CD4-positive, alpha-beta T cell treated with Interleukin-6 for 4 hours (primary cell): ENCODE measurements around the gene INMT.
"Not testable (repeated sequence)": the region's sequence is repeated elsewhere in the genome, so short reads cannot be mapped to it uniquely, and the experiment has no call there.

Experiments
- DNase-seq: peaks from one replicate; pipeline ENCODE4 v3.0.0-alpha.2; 2020; ENCODE audit warnings: mixed read lengths

Gene INMT

DNA sequence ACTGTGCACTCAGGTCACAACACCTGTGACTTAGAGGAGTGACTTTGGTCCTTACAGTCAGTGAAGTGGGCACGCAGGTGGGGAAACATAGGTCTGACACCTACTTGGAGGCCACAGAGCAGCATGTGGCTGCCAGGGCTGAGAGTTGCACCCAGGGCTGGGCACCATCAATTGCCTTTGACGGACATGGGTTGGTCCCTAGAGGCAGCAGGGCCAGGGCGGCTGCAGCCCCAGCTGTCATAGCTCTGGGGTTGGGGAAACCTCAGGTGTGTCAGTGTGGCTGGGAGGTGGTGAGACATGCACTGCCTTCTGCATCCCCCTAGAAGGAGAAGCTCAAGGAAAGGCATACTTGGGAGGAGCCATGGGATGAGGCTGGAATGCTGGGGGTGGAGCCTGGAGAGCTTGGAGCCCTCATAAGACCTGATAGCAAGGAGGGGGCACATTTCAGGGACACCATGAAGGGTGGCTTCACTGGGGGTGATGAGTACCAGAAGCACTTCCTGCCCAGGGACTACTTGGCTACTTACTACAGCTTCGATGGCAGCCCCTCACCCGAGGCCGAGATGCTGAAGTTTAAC is at the start of gene INMT:
Gene INMT (plus strand): TSS at position 440 of the 578 bp plus-strand sequence. CDS start 16 bp downstream, at position 456.
- no peak for DNase-seq

DNA sequence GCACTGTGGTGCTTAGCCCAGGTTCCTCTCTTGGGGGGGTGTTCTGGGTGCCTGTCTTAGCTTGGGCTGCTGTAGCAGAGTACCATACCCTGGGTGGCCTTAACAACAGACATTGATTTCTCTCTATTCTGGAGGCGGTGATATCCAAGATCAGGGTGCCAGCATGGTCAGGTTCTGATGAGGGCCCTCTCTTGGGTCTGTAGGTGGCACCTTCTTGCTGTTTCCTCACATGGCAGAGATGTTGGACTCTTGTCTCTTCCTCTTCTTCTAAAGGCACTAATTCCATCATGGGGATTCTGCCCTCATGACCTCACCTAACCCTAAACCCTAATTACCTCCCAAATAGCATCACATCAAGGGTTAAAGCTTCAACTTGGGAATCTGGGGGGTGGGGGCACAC is 49.7 kb upstream of the INMT start:
- DNase-seq = peak; percentile 56

DNA sequence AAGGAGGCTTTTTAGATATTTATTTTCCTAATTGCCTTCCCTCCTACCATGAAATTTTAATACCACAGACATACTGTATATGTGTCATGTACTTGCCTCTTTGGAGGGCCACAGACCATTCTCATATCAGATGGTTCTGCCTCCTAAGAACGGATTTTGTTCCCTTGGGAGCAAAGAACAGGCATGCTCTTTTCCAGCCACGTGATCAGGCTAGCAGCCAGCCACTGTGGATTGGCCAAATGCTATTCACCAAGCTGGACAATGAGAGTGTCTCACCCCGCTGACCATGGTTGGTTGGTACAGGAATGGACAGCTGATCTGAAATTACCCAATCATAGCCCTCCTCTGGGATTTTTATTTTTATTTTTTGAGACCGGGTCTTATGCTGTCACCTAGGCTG is 48.2 kb upstream of the INMT start:
- DNase-seq = no peak

DNA sequence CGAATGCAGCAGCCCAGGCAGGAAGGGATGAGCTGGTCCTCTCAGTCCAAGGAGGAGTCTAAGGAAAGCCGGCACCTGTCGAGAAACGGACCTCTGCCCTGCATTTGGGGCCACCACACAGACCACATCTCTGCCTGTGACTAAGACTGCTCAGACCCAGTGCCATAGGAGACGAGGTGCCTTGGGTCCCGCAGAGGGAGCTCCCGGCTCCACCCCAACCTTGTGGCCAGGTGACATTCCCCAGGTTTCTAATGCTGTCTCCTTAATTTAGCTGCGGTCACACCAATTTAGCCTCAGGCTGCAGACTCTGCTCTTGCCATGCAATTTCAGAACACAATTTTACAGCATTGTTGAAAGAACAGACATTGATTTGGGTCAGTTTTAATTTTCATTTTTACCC is 46.9 kb upstream of the INMT start:
- DNase-seq = no peak

DNA sequence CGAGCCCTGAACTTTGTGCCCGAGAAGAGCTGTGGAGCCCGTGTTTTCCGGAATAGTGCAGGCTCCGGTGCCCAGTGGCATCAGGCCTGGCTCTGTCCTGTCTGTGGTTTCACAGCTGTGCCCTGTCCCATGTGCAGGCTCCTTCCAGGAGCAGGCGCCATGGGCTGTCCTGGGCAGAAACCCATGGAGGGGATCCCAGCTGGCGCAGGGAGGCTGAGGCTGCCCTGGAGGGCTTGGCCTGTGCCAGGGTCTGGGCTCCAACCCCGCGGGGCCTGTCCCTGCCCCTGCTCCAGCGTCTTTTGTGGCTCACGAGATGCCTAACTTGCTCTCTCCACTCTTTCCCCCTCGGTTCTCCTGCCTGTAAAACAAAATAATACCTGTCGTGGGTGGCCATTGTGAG is 46.3 kb upstream of the INMT start:
- DNase-seq = no peak

DNA sequence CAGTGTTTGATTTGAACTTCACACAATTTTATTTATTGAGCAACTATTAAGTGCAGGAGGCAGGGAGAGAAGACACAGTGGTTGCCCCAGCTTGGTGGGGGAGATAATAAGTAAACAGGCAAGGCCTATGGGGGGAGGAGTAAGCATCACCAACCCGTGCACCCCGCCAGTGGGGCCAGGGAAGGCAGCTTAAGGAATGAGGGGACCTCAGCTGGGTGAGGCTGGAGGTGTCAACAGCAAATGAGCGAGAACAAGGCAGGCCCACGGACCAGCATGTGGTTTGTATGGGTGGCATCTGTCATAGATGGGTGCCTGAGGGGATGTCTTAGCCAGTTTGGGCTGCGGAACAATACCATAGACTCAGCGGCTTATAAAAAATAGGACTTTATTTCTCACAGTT is 45.6 kb upstream of the INMT start:
- no peak for DNase-seq

DNA sequence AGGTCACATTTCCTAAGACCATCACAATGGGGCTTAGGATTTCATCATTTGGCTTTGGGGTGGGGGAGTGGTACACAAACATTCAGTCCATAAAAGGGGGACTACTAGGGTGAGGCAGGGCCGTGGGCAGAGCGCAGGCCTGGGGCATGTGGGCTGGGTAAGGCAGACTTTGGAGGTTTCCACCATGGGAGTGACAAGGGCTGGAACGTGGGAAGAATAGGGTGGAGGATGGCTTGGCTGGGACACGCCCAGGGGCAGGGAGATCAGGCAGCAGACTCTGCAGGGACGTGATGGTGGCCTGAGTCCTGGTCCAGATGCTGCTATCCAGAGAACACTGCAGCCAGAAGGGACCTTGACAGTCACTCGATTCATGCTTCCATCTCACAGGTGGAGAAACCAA is 45.0 kb upstream of the INMT start:
- DNase-seq = no peak

DNA sequence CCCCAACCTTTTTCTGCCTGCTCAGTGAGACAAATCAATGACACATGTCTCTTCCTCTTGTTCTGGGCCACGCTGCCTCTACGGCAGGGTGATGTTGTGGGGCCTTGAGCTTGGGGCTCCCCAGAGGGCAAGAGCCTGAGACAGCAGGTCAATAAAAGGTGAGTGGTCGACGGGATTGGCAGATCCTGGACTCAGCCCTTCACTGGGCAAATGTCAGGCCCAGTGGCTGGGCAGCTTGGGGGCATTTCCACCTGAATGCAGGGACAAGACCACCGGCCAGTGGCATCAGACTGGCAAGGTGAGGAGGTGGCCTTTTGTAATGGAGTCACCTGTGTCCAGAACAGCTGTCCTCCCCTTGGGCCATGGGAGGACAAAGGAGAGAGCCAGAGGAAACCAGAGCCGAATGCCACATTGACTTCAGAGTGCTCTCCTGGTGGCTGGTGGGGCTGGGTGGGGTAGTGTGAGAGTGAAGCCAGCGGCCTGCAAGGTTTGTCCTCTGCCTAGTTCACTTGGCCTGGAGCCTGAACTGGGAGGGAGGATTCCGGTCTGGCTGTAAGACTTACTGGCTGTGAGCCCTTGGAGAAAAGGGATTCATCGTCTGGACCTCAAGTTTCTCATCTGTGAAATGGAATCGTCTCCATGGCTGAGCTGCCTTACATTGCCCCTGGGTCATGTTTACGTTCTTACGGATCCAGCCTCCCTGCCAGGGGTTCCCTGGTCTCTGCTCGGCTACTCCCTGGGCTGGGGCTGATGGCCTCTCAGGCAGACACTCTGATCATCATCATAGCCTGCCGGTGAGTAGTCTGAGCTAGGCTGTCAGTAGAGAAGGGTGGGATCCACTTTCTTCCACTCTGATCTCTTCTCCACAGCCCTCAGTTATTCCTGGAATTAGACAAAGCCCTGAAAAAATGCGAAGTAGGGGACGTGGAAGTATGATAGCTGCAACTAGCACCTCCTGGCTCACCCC is 44.3 kb upstream of the INMT start:
- DNase-seq = no peak

DNA sequence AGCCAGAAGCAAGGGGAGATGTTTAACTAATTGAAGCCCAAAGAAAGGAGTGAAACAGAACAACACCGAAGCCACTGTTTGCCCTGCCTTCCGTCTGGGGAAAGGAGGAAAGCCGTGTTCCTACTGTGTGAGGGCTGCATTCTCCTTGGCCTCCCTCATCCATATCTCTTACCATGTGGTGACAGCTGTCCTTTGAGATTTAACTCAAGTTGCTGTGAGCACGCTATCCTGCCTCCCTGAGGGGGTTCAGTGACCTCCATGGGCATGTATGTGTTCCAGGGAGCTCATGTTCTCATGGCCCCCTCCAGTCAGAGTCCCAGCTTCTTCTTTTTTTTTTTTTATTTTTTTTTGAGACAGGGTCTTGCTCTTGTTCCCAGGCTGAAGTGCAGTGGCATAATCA is 43.5 kb upstream of the INMT start:
- no peak for DNase-seq

DNA sequence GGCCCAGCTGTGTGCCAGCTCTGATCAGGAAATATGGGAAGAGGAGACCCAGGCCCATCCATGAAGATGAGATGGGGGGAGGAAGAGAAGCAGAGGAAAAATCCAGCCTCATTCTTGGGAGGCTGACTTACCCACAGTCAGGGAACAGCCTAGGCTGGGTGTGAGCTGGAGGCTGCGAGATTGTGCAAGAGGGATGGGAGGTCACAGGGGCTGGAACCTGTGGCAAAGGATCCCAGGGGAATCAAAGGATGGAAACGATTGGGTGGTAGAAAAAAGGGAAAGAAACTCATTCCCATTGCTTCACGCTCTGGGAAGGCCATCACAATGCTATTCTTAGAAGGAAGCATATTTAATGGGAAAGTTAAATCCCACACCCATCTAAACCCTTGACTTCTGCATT is 43.0 kb upstream of the INMT start:
- no peak for DNase-seq

DNA sequence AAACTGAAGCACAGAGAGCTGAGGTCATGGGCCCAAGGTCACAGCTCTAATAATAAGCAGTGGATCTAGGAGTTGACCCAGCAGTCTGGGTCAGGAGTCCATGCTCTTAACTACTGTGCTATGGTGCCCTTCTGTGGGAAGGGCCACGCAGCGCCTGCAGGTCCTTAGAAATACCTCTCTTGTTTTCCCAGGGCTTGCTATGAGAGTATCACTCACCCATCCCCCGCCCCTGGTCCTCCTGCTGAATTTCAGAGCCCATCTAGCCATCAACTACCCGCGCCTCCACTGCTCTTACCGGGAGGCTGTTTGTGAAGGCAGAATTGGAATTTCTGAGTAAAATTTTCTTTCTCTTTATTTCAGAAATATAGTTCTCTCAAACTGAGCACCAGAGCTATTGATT is 42.4 kb upstream of the INMT start:
- DNase-seq = no peak

DNA sequence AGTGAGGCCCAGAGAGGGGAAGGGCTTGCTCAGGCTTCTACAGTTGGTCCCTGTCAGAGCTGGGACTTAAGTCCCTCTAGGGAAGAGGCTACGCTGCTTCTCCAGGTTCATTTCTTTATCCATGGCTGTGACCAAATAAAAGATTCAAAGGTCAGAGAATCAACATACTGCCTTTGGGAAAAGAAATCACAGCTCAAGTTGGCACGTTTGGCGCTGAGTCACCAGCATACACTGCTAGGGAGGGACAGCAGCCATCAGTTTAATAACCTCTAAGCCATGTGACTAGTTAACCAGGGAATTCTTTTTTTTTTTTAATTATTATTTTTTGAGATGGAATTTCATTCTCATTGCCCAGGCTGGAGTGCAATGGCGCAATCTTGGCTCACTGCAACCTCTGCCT is 41.3 kb upstream of the INMT start:
- DNase-seq = no peak

DNA sequence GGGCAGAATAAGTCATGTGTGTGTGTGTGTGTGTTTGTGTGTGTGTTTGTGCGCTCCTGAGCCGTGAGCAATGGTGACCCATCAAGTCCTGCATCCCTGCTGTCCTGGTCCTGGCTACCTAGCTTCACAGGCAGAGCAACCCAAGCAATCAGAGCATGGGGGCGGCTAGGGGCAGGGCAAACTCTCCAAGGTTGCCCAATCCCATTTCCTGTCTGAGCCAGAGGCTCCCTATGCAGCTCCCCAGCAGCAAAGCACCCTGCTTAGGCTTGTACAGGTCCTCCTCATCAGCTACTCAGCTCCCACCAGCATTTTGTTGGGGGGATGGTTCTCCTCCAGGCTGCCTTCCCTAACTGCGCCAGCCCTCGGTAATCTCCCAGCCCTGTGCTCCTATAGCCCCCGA is 38.5 kb upstream of the INMT start:
- no peak for DNase-seq

DNA sequence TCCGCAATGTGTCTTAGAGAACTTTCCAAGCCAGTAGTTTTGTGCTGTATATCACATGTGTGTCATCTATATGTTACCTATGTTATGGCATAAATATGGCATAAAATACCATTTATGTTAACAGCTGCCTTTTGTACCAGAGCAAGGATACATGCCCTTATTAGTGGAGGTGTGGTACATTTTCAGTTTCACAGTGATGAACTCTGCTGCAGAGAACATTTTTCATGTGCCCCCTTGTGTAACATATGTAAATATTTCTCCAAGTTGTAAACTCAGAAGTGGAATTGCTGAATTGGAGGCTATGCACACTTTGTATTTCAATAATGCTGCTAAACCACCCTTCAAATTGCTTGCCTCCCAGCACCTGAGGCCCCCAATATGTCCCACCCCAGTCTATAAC is 37.8 kb upstream of the INMT start:
- DNase-seq = no peak

DNA sequence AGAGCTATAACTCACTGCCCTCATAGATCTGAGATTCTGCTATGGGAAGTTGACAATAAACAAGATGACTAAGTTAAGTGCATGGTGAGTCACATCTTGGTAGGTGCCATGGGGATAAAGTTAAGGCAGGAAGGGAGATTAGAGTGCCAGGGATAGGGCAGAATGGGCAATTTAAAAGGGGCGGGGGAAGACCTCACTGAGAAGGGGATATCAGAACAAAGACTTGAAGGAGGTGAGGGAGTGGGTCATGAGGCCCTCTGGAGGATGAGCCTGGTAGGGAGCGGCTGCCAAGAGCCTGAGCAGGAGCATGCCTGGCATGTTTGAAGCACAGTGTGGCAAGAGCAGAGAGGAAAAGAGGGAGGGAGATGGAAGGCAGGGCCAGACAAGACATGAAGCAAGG is 34.8 kb upstream of the INMT start:
- DNase-seq = no peak

DNA sequence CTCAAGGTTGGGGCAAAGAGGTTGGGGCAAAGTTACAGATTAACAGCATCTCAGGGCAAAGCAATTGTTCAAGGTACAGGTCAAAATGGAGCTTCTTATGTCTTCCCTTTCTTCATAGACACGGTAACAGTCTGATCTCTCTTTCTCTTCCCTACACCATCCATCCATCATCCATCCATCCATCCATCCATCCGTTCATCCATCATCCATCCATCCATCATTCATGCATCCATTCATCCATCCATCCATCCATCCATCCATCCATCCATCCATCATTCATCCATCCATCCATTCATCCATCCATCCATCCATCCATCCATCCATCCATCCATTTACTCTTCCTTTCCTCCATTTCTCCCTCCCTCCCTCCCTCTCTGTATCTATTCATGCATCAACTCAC is 32.5 kb upstream of the INMT start:
- not testable (repeated sequence) for DNase-seq

DNA sequence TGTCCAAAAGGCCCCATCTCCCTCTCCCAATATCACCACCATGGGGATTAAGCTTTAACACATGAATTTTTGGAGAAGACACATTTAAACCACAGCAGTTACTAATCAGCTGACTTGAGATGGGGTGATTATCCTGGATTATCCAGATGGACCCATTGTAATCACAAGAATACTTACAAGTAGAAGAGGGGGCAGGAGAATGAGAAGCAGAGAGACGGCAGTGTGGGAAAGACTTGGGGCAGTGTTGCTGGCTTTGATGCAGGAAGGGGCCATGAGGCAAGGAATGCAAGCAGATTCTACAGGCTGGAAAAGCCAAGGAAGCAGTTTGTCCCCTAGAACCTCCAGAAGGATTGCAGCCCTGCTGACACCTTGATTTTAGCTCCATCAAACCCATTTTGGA is 30.7 kb upstream of the INMT start:
- DNase-seq = no peak

DNA sequence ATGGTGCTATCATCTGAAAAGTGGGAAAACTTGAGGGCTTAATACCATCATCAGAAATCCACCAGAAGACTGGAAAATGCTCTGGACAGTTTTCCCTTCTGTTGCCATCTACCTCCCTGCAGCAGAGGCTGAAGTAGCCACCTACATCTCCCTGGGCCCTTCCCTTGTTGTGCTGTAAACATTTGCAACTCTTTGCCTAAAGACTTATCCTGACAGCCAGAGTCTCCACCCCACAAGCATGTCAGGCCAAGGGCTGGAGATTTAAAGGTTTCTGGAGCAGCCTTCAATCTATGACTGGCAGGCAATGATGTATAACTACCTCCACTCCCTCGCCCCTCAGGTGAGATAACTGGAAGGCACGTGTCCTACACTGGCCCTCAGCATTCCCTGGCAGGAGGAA is 29.7 kb upstream of the INMT start:
- DNase-seq = no peak

DNA sequence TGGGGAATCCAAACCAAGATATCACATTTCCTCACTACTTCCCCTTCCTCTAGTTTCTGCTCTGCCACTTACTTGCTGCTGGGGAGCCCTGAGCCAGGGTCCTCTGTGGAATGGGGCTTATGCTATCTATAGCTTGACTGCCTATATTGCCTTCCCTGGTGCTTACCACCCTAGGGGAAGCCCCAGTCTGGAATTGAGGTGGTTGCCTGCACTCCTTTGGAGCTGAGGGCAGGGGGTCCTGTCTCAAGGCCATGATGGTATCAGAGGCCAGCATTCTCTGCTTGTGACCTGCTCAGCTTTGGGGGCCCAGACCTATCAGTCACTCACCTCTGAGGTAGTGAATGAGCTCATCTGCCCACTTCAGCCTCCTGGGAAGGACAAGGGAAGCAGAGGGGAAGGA is 29.3 kb upstream of the INMT start:
- no peak for DNase-seq

DNA sequence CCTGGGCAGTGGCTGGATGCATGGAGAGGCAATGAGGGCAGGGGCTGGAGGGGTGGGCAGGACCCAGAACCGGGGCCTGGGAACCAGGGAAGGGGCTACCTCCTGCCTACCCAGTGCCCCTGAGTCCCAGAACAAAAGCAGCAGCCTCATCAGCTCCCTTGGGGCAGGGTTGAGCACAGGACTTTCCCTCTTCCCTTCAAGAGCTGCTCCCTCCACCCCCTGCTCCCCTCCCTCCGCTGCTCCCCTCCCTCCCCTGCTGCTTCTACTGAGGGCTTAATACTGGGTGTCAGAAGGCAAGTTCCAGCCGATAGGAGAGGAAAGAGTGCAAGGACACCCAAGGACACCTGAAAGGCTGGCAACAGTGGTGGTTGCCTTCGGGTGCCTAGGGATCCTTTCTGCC is 28.2 kb upstream of the INMT start:
- DNase-seq = no peak

DNA sequence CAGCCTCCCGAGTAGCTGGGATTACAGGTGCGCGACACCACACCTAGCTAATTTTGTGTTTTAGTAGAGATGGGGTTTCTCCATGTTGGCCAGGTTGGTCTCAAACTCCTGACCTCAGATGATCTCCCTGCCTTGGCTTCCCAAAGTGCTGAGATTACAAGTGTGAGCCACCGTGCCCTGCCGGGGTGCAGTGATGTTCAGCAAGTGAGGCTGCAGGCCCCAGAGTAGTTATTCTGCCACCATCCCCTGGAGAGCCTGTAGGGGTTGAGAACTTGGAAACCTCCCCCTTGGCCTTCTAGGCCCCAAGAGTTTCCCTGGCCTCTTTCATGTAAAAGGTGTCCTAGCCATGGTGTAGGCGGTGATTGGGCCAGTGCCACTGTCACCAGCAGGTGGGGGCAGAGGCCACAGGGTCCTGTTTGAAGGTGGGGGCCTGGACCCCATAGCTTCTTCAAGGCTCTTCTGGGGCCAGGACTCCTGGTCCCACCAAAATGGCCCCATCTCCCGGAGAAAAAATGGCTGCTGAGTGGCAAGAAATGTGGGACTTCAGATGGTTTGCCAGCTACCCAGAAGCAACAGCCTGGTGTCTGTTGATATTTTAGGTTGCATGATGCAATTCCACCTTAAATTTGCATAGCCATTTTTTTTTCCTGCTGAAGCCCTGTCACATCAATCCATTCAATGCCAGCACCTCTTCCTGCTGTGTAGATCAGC is 25.5 kb upstream of the INMT start:
- DNase-seq = peak; percentile 50

DNA sequence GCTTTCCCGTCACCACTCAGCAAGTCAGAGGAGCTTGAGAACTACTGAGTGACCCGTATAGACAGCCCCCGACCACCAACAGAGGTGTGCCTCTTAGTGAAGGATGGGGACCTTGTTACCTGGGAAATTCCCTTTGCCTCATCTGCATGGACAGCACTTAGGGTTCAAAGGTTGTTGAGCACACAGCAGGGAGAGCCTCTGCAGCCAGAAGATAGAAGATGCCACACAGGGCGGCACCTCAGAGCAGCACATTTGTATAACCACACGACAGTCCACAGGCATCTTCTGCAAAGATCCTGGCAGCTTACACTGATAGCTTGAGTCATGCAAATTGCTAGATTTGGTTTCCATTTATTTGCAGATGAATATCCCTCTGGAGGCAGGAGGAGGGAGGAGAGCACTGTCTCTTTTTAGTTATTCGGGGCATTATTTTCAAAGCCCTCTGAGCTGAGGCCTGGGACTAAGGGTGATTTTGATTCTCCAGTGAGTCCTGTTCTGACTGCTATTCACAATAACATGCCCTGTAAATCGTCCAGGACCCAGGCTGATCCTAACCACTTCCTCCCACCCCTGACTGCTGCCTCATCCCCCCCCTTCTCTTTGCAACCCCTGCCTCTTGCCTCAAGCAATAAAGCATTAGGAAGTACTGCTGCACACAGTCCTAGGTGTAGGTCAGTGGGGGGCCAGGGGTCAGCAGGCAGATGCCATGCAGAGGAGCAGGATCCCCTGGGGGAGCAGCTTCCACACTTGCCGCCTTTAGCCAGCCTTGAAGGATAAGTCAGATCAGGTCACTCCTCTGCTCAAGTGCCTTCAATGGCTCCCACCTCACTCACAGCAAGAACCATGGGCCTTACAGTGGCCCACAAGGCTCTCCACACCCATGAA is 24.6 kb upstream of the INMT start:
- DNase-seq = peak; percentile 68

DNA sequence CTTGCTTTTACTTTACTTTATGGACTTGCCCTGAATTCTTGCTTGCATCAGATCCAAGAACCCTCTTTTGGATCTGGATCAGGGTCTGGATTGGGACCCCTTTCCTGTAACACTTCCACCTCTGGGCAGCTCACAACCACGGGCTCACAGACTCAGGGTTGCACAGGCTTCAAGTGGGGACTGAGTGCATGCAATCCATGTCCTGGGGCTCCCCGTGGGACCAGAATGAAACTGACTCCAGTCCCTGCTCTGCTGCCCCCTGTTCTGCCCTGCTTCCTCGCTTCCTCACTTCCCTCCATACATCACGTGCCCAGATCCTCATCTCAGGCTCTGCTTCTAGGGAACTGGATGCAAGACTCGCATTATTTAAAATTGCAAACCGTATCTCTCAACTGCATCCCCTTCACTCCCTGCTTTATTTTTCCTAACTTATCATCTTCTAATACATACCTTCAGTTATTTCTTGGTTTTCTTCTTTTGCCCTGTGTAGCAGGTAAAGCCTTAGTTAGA is 23.3 kb upstream of the INMT start:
- DNase-seq = no peak
